OCI-LY3 (cell line): ENCODE results near the gene PACSIN2.

Experiments used
- CTCF ChIP-seq: fragments of 200-600, 300-600 bp; sonication (generic); IDR thresholded peaks from 2 replicates; pipeline ENCODE4 v1.5.1; 2014; ENCODE audit warnings: antibody characterized with exemption, low read length, low read depth
- EZH2phosphoT487 ChIP-seq: fragments of 200-600 bp; shearing (Covaris generic); IDR thresholded peaks from 2 replicates; pipeline ENCODE4 v1.6.1; 2018; ENCODE audit warnings: antibody characterized with exemption, mixed run types, low read depth

GRCh38 chr22:43012390-43012789 is 2.6 kb downstream of the PACSIN2 start:
- TF ChIP-seq CTCF = no peak
- no peak for TF ChIP-seq EZH2phosphoT487
